ENCODE data around the gene KRTCAP2. TPM values are rescaled to one million over a fixed set of nuclear protein-coding genes. Genes with fewer than 3 reads are reported as not detected.
"Not testable (repeated sequence)": the region's sequence is repeated elsewhere in the genome, so short reads cannot be mapped to it uniquely, and the experiment has no call there.

Gene KRTCAP2
- 173 and 179 TPM in 2 replicates for total RNA-seq (ENCODE audit: low replicate concordance)
- long read RNA-seq, transcript KRTCAP2-201 (5 exons, 552 nt) = major isoform, 29 of 36 reads
- long read RNA-seq, partial matches to known transcripts = 1 of 36 reads
- long read RNA-seq, other reads (novel, unspliced or antisense) = 1 of 36 reads

GRCh38 chr1:155172732-155173477 lies at the start of gene KRTCAP2:
KRTCAP2 (minus strand) TSS chr1:155173304; CDS start chr1:155173224, 80 bp downstream.
- peak; percentile 98 for TF ChIP-seq CTCF (conservative IDR thresholded peaks at IDR 0.05)
- H3K9me3 Mint-ChIP-seq = no peaks in the 10 kb centered on the region
- H3K27ac Mint-ChIP-seq = peak within 1 kb of the TSS; percentile 99
- H3K4me3 Mint-ChIP-seq = peak within 1 kb of the TSS; percentile 100
- DNase-seq (ENCODE audit: extremely low spot score, unreplicated experiment) = peak; percentile 96
- peaks cover 3% of the 10 kb centered on the region for H3K27me3 Mint-ChIP-seq
- peaks cover 24% of the 10 kb centered on the region for H3K4me1 Mint-ChIP-seq (ENCODE audit: unreplicated experiment)
- peaks cover 10% of the 10 kb centered on the region for H3K36me3 Mint-ChIP-seq

GRCh38 chr1:155220211-155220965 lies 47.3 kb upstream of the KRTCAP2 start:
- Mint-ChIP-seq H3K4me3 (peak overlapping the region; percentile 7), H3K27ac (peak overlapping the region; percentile 96), H3K4me1 (ENCODE audit: unreplicated experiment) (peaks cover 19% of the 10 kb centered on the region)
- not testable (repeated sequence) for H3K36me3 Mint-ChIP-seq; H3K9me3 Mint-ChIP-seq; H3K27me3 Mint-ChIP-seq; DNase-seq (ENCODE audit: extremely low spot score, unreplicated experiment)

- Mint-ChIP-seq H3K27me3 (no peaks in the 10 kb centered on the region), H3K27ac (peak overlapping the region; percentile 96), H3K9me3 (no peaks in the 10 kb centered on the region), H3K4me3 (peak overlapping the region; percentile 30), H3K4me1 (ENCODE audit: unreplicated experiment) (peaks cover 14% of the 10 kb centered on the region), H3K36me3 (peaks cover 4% of the 10 kb centered on the region)
- DNase-seq (ENCODE audit: extremely low spot score, unreplicated experiment) = no peak
- no peak for TF ChIP-seq CTCF (conservative IDR thresholded peaks at IDR 0.05)
Observed at GRCh38 chr1:155219592-155220031, 46.5 kb upstream of the KRTCAP2 start.

- no peaks in the 10 kb centered on the region for H3K9me3 Mint-ChIP-seq
- H3K27ac Mint-ChIP-seq = peak overlapping the region; percentile 96
Observed at GRCh38 chr1:155218854-155219591, 45.9 kb upstream of the KRTCAP2 start.

GRCh38 chr1:155214702-155215101 lies 41.6 kb upstream of the KRTCAP2 start:
- not testable (repeated sequence) for DNase-seq (ENCODE audit: extremely low spot score, unreplicated experiment); H3K9me3 Mint-ChIP-seq; H3K36me3 Mint-ChIP-seq; H3K4me3 Mint-ChIP-seq; H3K4me1 Mint-ChIP-seq (ENCODE audit: unreplicated experiment); H3K27me3 Mint-ChIP-seq; H3K27ac Mint-ChIP-seq

More at GRCh38 chr1:155218854-155219591, 45.9 kb upstream of the KRTCAP2 start:
- no peak for DNase-seq (ENCODE audit: extremely low spot score, unreplicated experiment)
- Mint-ChIP-seq H3K4me1 (ENCODE audit: unreplicated experiment) (peaks cover 10% of the 10 kb centered on the region), H3K36me3 (peaks cover 4% of the 10 kb centered on the region), H3K27me3 (no peaks in the 10 kb centered on the region), H3K4me3 (peak overlapping the region; percentile 30)
- TF ChIP-seq CTCF (conservative IDR thresholded peaks at IDR 0.05) = no peak

- DNase-seq (ENCODE audit: extremely low spot score, unreplicated experiment); H3K27me3 Mint-ChIP-seq; H3K36me3 Mint-ChIP-seq; H3K4me3 Mint-ChIP-seq; H3K9me3 Mint-ChIP-seq; H3K27ac Mint-ChIP-seq: not testable (repeated sequence)
- H3K4me1 Mint-ChIP-seq (ENCODE audit: unreplicated experiment) = peaks cover 12% of the 10 kb centered on the region
Observed at GRCh38 chr1:155212051-155212440, 38.9 kb upstream of the KRTCAP2 start.

- H3K27ac Mint-ChIP-seq; H3K4me3 Mint-ChIP-seq; H3K36me3 Mint-ChIP-seq; DNase-seq (ENCODE audit: extremely low spot score, unreplicated experiment); H3K27me3 Mint-ChIP-seq; H3K9me3 Mint-ChIP-seq: not testable (repeated sequence)
- H3K4me1 Mint-ChIP-seq (ENCODE audit: unreplicated experiment) = peaks cover 17% of the 10 kb centered on the region
Observed at GRCh38 chr1:155211381-155212050, 38.4 kb upstream of the KRTCAP2 start.
